SK-N-MC (cell line): ENCODE measurements around the gene IL17RA.

Experiments used
- FOXP2 ChIP-seq: optimal IDR thresholded peaks from 2 replicates; pipeline ENCODE3; 2011; ENCODE audit warnings: mild to moderate bottlenecking, moderate library complexity; ENCODE audit not compliant: insufficient read depth; ENCODE audit errors: extremely low read length, control extremely low read depth
- POLR2AphosphoS5 ChIP-seq: IDR thresholded peaks from 2 replicates; pipeline ENCODE4 v1.6.1; 2012; ENCODE audit warnings: mild to moderate bottlenecking, low read depth, low read length, borderline replicate concordance

DNA sequence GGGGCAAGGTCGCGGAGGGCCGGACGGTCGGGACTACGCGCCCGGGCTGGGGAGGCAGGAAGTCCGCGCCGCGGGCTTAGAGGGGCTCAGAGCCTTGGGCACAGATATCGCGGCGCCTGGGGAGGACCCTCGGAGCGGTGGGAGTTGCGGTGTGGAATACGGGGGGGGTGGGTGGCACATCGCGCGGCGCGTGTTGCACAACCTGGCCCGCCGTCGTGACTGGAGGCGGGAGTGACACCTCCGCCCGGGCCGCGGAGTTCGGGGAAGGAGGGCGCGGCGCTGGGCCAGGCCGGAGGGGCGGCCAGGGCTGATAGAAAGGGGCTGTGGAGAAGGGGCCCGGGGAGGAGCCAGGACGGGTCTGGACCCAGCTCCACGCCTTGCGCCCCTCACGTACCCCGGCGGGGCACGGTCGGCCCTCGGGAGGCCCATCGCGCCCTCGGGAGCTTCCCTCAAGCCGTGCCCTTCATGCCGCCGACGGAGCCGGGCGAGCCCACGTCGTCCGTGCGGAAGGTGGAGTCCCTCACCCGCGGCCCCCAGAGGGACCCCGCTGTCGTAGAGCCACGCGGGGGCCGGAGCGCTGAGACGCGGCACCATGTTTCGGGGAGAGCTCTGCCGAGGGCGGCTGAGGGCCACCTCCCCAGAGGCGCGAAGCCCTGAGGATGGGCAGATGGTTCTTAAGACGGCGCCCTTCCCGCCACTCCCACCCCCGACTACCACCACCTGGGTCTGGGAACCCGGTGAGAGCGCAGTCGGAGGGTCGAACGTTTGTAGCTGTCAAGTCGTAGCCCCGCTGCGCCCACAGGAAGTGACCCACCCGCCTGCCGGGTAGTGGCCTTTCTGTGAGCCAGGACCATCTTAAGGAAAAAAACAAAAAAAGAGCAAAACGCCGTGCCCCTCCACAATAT lies 729 bp downstream of the IL17RA start:
- TF ChIP-seq POLR2AphosphoS5 (no peak), FOXP2 (no peak)
